ENCODE measurements around the gene INO80.

The INO80 gene

GRCh38 chr15:41013691-41014414 is 102.2 kb downstream of the INO80 start:
- Histone ChIP-seq H3K27ac (ENCODE audit: low read length) (peak overlapping the region; percentile 24), H3K4me3 (ENCODE audit: low read length) (no peak overlapping the region), H3K4me2 (ENCODE audit: low read length) (peak overlapping the region; percentile 31), H2AFZ (ENCODE audit: low read depth, low read length) (no peak overlapping the region), H3K9me3 (ENCODE audit: insufficient read depth, low read length) (no peaks in the 10 kb centered on the region), H3K4me1 (ENCODE audit: low read length) (peaks cover 16% of the 10 kb centered on the region), H4K20me1 (ENCODE audit: insufficient read depth, low read length) (no peaks in the 10 kb centered on the region), H3K79me2 (ENCODE audit: low read length) (no peaks in the 10 kb centered on the region), H3K36me3 (replicated peaks; ENCODE audit: low read depth, low read length) (peaks cover 21% of the 10 kb centered on the region), H3K27me3 (ENCODE audit: low read depth, low read length) (no peaks in the 10 kb centered on the region), H3K9ac (ENCODE audit: low read length) (no peak overlapping the region)
- TF ChIP-seq EZH2phosphoT487 (IDR thresholded peaks at IDR 0.05; ENCODE audit: low read depth): no peak
- TF ChIP-seq, protein P1, sequence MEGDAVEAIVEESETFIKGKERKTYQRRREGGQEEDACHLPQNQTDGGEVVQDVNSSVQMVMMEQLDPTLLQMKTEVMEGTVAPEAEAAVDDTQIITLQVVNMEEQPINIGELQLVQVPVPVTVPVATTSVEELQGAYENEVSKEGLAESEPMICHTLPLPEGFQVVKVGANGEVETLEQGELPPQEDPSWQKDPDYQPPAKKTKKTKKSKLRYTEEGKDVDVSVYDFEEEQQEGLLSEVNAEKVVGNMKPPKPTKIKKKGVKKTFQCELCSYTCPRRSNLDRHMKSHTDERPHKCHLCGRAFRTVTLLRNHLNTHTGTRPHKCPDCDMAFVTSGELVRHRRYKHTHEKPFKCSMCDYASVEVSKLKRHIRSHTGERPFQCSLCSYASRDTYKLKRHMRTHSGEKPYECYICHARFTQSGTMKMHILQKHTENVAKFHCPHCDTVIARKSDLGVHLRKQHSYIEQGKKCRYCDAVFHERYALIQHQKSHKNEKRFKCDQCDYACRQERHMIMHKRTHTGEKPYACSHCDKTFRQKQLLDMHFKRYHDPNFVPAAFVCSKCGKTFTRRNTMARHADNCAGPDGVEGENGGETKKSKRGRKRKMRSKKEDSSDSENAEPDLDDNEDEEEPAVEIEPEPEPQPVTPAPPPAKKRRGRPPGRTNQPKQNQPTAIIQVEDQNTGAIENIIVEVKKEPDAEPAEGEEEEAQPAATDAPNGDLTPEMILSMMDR (IDR thresholded peaks at IDR 0.05; ENCODE audit: low read depth, low read length): no peak

GRCh38 chr15:41011055-41011815 is 104.8 kb downstream of the INO80 start:
- H3K4me3 ChIP-seq (ENCODE audit: low read length): no peak overlapping the region
- no peaks in the 10 kb centered on the region for H3K9me3 ChIP-seq (ENCODE audit: insufficient read depth, low read length)
- H2AFZ ChIP-seq (ENCODE audit: low read depth, low read length): no peak overlapping the region
- H3K4me1 ChIP-seq (ENCODE audit: low read length): peaks cover 16% of the 10 kb centered on the region
- TF ChIP-seq, protein P1 (IDR thresholded peaks at IDR 0.05; ENCODE audit: low read depth, low read length): no peak
- no peaks in the 10 kb centered on the region for H3K27me3 ChIP-seq (ENCODE audit: low read depth, low read length)
- H4K20me1 ChIP-seq (ENCODE audit: insufficient read depth, low read length): no peaks in the 10 kb centered on the region
- peaks cover 13% of the 10 kb centered on the region for H3K36me3 ChIP-seq (replicated peaks; ENCODE audit: low read depth, low read length)
- H3K4me2 ChIP-seq (ENCODE audit: low read length): no peak overlapping the region
- H3K27ac ChIP-seq (ENCODE audit: low read length): no peak overlapping the region
- no peaks in the 10 kb centered on the region for H3K79me2 ChIP-seq (ENCODE audit: low read length)
- no peak overlapping the region for H3K9ac ChIP-seq (ENCODE audit: low read length)

DNA sequence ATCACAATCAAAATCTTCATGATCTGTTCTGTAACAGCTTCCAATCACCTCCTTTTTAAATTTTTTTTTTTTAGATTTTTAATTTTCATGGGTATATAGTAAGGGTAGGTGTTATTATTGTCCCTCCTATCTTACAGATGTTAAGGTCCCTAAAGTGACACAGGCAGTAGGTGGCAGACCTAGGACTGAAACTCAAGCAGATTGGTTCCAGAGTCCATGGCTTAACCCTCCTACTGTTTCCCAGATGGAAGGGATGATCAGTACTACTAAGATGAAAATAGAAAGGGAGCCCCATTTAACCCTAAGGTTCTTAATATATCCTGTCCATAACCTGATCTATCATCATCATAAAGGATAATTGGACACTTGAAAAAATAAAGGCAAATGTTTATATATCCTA is 105.7 kb downstream of the INO80 start:
- Histone ChIP-seq H3K4me1 (ENCODE audit: low read length) (peaks cover 16% of the 10 kb centered on the region), H3K36me3 (replicated peaks; ENCODE audit: low read depth, low read length) (peaks cover 11% of the 10 kb centered on the region)
- no peak for TF ChIP-seq EZH2phosphoT487 (IDR thresholded peaks at IDR 0.05; ENCODE audit: low read depth)
- TF ChIP-seq, protein P1 (IDR thresholded peaks at IDR 0.05; ENCODE audit: low read depth, low read length): no peak

GRCh38 chr15:41006479-41006878 is 109.6 kb downstream of the INO80 start:
- H3K36me3 ChIP-seq (replicated peaks; ENCODE audit: low read depth, low read length): peaks cover 8% of the 10 kb centered on the region
- no peaks in the 10 kb centered on the region for H3K9me3 ChIP-seq (ENCODE audit: insufficient read depth, low read length)

More for the DNA sequence above, 105.7 kb downstream of the INO80 start:
- Histone ChIP-seq H2AFZ (ENCODE audit: low read depth, low read length) (no peak overlapping the region), H3K4me2 (ENCODE audit: low read length) (no peak overlapping the region), H3K27me3 (ENCODE audit: low read depth, low read length) (no peaks in the 10 kb centered on the region), H3K79me2 (ENCODE audit: low read length) (no peaks in the 10 kb centered on the region), H3K9ac (ENCODE audit: low read length) (no peak overlapping the region), H3K27ac (ENCODE audit: low read length) (no peak overlapping the region), H4K20me1 (ENCODE audit: insufficient read depth, low read length) (no peaks in the 10 kb centered on the region), H3K4me3 (ENCODE audit: low read length) (no peak overlapping the region), H3K9me3 (ENCODE audit: insufficient read depth, low read length) (no peaks in the 10 kb centered on the region)

More at GRCh38 chr15:41006479-41006878, 109.6 kb downstream of the INO80 start:
- Histone ChIP-seq H4K20me1 (ENCODE audit: insufficient read depth, low read length) (no peaks in the 10 kb centered on the region), H3K27me3 (ENCODE audit: low read depth, low read length) (no peaks in the 10 kb centered on the region), H3K79me2 (ENCODE audit: low read length) (no peaks in the 10 kb centered on the region), H2AFZ (ENCODE audit: low read depth, low read length) (no peak overlapping the region), H3K4me2 (ENCODE audit: low read length) (no peak overlapping the region), H3K4me3 (ENCODE audit: low read length) (no peak overlapping the region), H3K9ac (ENCODE audit: low read length) (no peak overlapping the region), H3K27ac (ENCODE audit: low read length) (no peak overlapping the region), H3K4me1 (ENCODE audit: low read length) (no peaks in the 10 kb centered on the region)
- TF ChIP-seq, protein P1 (IDR thresholded peaks at IDR 0.05; ENCODE audit: low read depth, low read length): no peak
- no peak for TF ChIP-seq EZH2phosphoT487 (IDR thresholded peaks at IDR 0.05; ENCODE audit: low read depth)
